Measurements from ENCODE around the gene ZNF221. TPM values are rescaled to one million over a fixed set of nuclear protein-coding genes. Genes with fewer than 3 reads are reported as not detected.

The ZNF221 gene
- total and polyA plus RNA-seq, 2 donors from 2014 or later: 0.54 to 6.2 TPM

DNA sequence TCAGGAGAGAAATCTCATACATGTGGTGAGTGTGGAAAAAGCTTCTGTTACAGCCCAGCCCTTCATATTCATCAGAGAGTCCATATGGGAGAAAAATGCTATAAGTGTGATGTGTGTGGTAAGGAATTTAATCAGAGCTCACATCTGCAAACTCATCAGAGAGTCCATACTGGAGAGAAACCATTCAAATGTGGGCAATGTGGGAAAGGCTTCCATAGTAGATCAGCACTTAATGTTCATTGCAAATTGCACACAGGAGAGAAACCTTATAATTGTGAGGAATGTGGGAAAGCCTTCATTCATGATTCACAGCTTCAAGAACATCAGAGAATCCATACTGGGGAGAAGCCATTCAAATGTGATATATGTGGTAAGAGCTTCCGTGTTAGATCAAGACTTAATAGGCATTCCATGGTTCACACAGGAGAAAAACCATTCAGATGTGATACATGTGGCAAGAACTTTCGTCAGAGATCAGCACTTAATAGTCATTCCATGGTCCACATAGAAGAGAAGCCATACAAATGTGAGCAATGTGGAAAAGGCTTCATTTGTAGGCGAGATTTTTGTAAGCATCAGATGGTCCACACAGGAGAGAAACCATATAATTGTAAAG, 15.2 kb downstream of the ZNF221 start:
- H3K9ac ChIP-seq (ENCODE audit: low read length in 3 of 3): no peak overlapping the region
- H3K27me3 ChIP-seq (ENCODE audit: control insufficient read depth, insufficient read depth, low read length): no peaks in the 10 kb centered on the region
- peaks cover 33 to 38% (median 38%) of the 10 kb centered on the region in 3 donors for H3K36me3 ChIP-seq (ENCODE audit: control insufficient read depth in 2 of 3, insufficient read depth in 3 of 3, low read length in 3 of 3)
- no peak for FAIRE-seq
- H3K9me3 ChIP-seq (ENCODE audit: control insufficient read depth in 2 of 3, insufficient read depth in 1 of 3, low read length in 3 of 3): peaks cover 27 to 88% (median 71%) of the 10 kb centered on the region in 3 donors
- TF ChIP-seq, protein P1, sequence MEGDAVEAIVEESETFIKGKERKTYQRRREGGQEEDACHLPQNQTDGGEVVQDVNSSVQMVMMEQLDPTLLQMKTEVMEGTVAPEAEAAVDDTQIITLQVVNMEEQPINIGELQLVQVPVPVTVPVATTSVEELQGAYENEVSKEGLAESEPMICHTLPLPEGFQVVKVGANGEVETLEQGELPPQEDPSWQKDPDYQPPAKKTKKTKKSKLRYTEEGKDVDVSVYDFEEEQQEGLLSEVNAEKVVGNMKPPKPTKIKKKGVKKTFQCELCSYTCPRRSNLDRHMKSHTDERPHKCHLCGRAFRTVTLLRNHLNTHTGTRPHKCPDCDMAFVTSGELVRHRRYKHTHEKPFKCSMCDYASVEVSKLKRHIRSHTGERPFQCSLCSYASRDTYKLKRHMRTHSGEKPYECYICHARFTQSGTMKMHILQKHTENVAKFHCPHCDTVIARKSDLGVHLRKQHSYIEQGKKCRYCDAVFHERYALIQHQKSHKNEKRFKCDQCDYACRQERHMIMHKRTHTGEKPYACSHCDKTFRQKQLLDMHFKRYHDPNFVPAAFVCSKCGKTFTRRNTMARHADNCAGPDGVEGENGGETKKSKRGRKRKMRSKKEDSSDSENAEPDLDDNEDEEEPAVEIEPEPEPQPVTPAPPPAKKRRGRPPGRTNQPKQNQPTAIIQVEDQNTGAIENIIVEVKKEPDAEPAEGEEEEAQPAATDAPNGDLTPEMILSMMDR (IDR thresholded peaks at IDR 0.05; ENCODE audit: borderline replicate concordance, extremely low read depth, insufficient read depth): no peak
- H3K4me3 ChIP-seq (ENCODE audit: low read length in 3 of 3): peak overlapping the region in 2 of 3 donors; percentile 32 to 46
- intact Hi-C loops (cut with DNase I): no loop called here
- no peak for DNase-seq
- no peaks in the 10 kb centered on the region for H3K4me1 ChIP-seq (ENCODE audit: control insufficient read depth in 2 of 3, insufficient read depth in 2 of 3, low read depth in 1 of 3, low read length in 3 of 3)
- no peak overlapping the region for H3K27ac ChIP-seq (ENCODE audit: low read depth in 2 of 2, low read length in 2 of 2)

DNA sequence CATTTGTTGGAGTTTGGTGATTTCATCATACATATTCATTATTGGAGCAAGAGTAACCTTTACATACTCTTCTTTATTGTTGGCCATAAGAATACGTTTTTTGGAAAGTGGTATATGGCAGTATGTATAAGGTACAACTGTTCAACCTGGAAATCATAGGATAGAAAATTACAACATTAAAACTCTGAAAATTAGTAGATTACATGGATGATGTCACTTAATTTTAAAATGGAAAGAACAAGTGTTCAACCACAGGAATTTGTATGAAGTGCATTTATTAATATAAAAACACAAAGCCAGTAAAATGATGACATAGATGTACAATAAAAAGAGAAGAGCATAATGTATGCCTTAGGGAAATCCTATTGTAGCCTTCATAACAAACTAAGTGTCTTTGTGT, 25.7 kb downstream of the ZNF221 start:
- no peaks in the 10 kb centered on the region for H3K27me3 ChIP-seq (ENCODE audit: control insufficient read depth, insufficient read depth, low read length)
- H3K27ac ChIP-seq (ENCODE audit: low read depth in 2 of 2, low read length in 2 of 2): no peak overlapping the region
- H3K36me3 ChIP-seq (ENCODE audit: control insufficient read depth in 2 of 3, insufficient read depth in 3 of 3, low read length in 3 of 3): no peaks in the 10 kb centered on the region
- no peak overlapping the region for H3K9ac ChIP-seq (ENCODE audit: low read length in 3 of 3)
- peaks cover 0 to 77% (median 18%) of the 10 kb centered on the region in 3 donors for H3K9me3 ChIP-seq (ENCODE audit: control insufficient read depth in 2 of 3, insufficient read depth in 1 of 3, low read length in 3 of 3)
- intact Hi-C loops (cut with DNase I): no loop called here
- no peaks in the 10 kb centered on the region for H3K4me1 ChIP-seq (ENCODE audit: control insufficient read depth in 2 of 3, insufficient read depth in 2 of 3, low read depth in 1 of 3, low read length in 3 of 3)
- DNase-seq (no peak), FAIRE-seq (no peak)
- no peak overlapping the region for H3K4me3 ChIP-seq (ENCODE audit: low read length in 3 of 3)
- TF ChIP-seq, protein P1 (IDR thresholded peaks at IDR 0.05; ENCODE audit: borderline replicate concordance, extremely low read depth, insufficient read depth): no peak

DNA sequence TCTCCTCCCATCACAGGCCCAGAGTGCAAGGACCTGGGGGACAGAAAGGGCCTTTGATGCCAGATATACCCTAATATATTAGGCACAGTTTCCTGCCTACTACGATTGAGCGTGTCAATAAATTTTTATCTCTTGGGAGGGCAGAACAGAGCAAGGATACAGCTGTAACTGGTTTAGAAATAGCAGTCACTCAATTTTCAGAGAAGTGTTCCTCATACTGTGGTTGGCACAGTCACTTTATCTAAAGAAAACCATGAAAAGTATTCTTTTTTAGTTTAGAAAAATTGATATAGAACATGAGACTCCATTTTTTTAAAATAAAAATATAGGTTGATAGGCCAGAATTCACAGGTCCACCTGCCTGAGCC, 32.5 kb downstream of the ZNF221 start:
- Histone ChIP-seq H3K36me3 (ENCODE audit: control insufficient read depth in 2 of 3, insufficient read depth in 3 of 3, low read length in 3 of 3) (peaks cover 0 to 5% (median 2%) of the 10 kb centered on the region in 3 donors), H3K9me3 (ENCODE audit: control insufficient read depth in 2 of 3, insufficient read depth in 1 of 3, low read length in 3 of 3) (peaks cover 0 to 35% (median 6%) of the 10 kb centered on the region in 3 donors), H3K9ac (ENCODE audit: low read length in 3 of 3) (no peak overlapping the region), H3K27ac (ENCODE audit: low read depth in 2 of 2, low read length in 2 of 2) (peak overlapping the region in 1 of 2 donors; percentile 79), H3K4me3 (ENCODE audit: low read length in 3 of 3) (peak overlapping the region in 2 of 3 donors; percentile 89 to 90), H3K27me3 (ENCODE audit: control insufficient read depth, insufficient read depth, low read length) (no peaks in the 10 kb centered on the region), H3K4me1 (ENCODE audit: control insufficient read depth in 2 of 3, insufficient read depth in 2 of 3, low read depth in 1 of 3, low read length in 3 of 3) (no peaks in the 10 kb centered on the region)
- no peak for FAIRE-seq
- TF ChIP-seq, protein P1 (IDR thresholded peaks at IDR 0.05; ENCODE audit: borderline replicate concordance, extremely low read depth, insufficient read depth): no peak
- intact Hi-C loops (cut with DNase I): no loop called here
- no peak for DNase-seq
